HG02943 (cell line): ENCODE data around the gene PRR15L.
"Not testable (repeated sequence)": the region's sequence is repeated elsewhere in the genome, so short reads cannot be mapped to it uniquely, and the experiment has no call there.

Experiments
- ATAC-seq: cut with Tn5 transposase; IDR thresholded peaks from one replicate; pipeline ENCODE4 v1.9.1; 2021; ENCODE audit warnings: mild to moderate bottlenecking, low read depth, moderate library complexity; ENCODE audit not compliant: unreplicated experiment

PRR15L gene

DNA sequence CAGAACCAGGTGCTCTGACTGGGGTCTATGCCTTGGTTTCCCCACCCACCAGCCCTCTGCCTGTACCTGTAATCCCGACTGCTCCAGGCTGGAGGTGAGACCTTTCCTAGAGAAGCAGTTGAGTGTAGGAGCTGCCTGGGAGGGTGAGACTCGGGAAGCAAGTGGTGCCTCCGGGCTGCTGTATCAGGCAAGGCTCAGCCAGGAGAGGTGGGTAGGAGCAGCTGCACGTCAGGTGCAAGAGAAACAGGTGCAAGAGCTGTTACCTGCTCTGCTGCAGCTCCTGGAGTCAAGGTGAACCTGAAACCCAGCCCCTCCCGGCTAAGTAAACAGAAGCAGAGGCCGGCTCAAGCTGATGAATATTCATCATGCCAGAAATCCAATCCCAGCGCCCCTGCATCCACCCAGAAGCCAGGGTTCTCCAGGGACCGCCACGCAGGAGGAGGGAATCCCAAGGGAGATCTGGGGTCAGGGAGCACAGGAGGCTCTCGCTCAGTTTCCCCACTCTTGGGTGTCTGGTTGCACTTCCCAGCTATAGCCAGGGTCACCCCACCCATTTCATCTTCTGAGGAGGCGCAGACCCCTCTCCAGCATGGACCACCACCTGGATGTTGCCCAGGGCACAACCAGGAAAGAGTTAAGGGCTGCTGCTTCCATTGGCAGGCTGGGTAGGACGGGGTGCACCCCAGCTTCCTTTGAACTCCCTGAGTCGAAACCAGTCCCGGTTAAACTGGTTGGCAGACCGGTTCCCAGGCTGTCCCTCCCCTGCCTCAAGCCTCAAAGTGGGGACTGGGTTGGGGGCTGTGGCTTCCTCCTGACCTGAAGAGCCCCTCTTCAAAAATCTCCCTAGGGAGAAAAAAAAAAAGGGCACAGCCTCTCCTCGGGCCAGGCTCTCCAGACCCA, at the start of gene PRR15L:
Gene PRR15L (minus strand): TSS at position 293 of the 900 bp plus-strand sequence. CDS start 4,649 bp downstream, outside the sequence.
- no peak for ATAC-seq

GRCh38 chr17:48006936-48007709, 49.4 kb upstream of the PRR15L start:
- ATAC-seq = no peak

DNA sequence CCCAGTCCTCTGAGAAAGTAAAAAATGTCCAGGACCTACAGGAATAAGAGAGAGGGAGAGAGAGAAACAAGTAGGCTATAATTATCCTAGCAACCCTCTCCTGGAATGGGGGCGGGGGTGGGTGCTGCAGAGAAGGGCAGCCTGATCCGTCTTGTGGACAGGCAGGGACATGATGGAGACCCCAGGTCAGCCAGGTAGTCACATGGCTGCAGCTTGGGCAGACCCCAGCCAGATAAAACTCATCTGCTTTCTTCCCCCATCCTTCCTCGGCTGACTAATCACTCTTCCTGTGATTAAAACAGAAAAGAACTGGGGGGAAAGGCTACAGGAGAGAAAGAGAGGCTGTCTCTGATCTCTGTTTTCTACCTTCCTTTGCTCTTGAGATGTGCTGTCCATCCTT, 47.3 kb upstream of the PRR15L start:
- no peak for ATAC-seq

DNA sequence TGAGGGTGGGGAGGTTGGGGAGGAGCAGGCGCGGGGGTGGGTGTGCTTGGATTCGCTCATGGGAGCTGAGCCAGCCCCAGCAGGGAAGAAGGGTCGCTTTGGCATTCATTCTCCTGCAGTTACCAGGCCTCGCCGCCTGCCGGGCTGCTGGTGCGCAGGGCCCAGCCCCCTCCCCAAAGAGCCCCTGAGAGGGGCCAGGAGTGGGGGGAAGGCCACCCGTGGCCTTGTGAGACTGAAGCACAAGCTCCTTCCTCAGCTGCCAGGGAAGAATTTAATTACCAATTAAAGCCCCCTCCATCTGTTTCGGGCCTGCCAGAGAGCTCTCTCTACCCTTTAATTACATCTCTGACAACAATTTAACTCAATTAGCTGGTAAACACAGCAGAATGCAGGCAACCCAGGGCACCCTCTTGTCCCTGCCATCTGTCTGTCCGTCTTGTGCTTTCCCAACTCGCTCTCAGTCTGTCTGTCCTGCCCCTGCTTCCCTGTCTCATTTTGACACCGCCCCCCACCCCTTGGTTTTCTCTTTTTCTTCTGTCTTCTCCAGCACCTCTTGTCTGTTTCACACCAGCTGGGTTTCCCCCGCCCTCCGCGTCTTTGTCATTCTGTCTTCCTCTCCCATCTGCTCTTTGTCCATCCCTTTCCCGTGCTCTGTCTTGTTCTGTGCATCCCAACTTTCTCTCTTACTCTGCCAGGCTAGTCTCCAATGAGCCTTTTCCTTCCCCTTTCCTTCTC, 45.9 kb upstream of the PRR15L start:
- ATAC-seq = no peak

DNA sequence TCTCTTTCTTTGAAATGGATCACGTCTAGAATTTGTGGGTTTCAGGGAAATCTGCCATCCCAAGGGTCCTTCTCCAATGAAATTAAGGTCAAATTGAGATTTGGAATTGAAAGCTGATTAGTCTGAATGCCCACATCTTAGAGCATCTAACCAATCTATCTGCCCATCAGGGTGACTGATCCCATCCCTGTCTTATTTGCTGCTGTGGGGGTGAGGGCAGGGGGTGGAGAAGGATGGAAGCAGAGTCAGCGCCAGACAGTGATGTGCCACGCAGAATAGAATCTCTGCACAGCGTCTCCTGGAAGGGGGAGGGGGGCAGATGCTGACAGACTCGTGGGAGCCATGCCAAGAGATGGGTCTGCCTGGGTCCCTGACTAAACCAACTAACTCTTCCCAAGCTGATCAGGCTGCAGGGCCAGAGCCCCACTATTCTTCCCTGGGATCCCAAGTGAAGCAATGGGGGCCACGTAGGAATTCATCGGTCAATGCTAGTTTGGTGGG, 45.3 kb upstream of the PRR15L start:
- no peak for ATAC-seq

DNA sequence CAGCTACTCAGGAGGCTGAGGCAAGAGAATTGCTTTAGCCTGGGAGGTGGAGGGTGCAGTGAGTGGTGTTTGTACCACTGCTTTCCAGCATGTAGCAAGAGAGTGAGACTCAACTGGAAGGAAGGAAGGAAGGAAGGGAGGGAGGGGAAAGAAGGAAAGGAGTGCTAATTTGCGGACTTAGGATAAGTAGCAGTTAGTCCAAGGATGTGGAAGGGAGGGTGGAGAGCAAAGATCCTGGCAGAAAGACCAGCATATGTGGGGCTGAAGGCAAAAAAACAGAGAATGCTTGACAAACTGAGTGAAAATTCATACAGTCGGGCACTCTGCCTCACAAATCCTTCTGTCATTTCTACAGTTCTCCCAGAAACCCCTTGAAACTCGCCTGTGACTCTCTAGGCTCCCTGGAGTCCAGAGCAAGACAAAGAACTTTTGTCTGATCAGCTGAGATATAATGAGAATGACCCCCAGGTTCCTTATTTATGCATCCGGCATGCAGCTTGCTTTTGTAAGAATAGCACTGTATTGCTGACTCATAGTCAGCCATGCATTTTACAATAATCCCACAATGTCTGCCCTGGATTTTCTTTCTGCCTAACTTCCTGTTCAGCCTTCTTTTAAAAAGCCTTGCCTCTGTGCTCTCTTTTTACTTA, 44.7 kb upstream of the PRR15L start:
- no peak for ATAC-seq

- ATAC-seq = not testable (repeated sequence)
These were observed 44.0 kb upstream of the PRR15L start for GRCh38 chr17:48001657-48002056.

GRCh38 chr17:48001197-48001596, 43.5 kb upstream of the PRR15L start:
- no peak for ATAC-seq

DNA sequence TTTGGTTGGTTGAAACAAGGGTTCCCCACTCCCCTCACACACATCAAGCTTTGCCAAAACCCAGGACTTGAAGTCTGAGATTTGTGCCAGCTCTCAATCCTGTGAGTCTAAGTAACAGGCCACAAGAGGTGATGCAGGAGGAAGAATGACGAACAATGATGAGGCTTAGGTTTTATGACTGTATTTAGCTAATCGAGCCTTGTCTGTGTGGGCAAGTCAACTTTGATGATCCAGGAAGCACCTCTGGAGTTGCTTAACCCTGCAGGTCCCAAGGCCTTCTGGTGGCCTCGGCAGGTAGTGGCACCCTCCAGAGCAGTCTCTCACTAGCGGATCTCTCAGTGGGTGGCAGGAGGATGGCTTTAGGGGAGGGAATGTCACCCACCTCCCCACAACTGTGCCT, 41.9 kb upstream of the PRR15L start:
- ATAC-seq = no peak

- no peak for ATAC-seq
These were observed 40.4 kb upstream of the PRR15L start for GRCh38 chr17:47998044-47998443.

DNA sequence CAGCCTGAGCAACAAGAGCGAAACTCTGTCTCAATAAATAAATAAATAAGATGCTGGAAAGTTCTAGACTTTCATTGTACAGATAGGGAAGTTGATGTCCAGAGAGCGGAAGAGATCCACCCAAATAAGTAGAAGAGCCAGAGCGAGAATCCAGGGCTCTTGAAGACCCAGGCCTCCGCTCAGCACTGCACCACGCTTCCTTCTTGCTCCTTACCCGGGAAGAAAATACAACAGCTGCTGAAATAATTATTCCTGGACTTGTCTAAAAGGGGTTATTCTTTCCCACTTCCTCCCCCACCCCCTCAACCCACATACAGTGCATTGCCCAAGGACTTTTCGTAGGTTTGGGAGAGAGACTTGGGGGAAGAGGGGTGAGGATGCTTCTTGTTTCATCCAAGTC, 39.9 kb upstream of the PRR15L start:
- no peak for ATAC-seq

- no peak for ATAC-seq
These were observed 38.5 kb upstream of the PRR15L start for GRCh38 chr17:47996201-47996600.

GRCh38 chr17:47995241-47995935, 37.7 kb upstream of the PRR15L start:
- ATAC-seq = no peak

DNA sequence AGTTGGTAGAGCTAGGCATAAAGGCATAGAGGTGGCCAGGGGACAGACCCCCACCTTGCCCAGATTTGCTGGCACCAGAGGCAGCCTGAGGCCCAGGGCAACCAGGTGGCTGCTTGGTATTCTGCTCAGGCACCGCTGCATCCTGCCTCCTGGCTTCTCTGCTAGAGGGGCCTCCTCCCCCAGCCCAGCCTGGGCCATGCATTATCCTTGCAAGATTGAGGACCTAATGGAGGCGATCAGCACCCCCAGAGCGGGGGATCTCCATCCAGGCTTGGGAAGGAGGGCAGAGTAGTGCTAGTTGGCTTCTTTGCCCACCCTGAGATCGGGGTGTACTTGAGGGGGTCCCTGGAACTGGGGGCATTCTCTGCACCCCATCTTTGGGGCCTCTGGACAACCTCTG, 37.0 kb upstream of the PRR15L start:
- ATAC-seq = no peak

DNA sequence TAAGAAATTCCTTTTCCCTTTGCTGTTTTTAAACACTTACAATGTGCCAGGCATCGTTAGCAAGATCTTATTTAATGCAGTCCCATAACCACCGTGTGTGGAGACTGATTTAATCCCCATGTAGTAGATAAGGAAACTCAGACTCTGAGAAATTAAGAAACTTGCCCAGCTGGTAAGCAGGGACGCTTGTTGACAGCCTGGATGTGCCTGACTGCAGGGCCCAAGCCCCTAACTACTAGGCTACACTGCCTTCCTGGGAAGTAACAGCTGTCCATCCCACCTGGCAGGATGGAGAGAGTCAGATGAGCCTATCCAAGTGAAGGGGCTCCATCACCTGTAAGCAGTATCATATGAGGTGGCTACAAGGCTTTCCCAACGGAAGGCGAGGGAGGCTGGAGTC, 36.3 kb upstream of the PRR15L start:
- no peak for ATAC-seq

DNA sequence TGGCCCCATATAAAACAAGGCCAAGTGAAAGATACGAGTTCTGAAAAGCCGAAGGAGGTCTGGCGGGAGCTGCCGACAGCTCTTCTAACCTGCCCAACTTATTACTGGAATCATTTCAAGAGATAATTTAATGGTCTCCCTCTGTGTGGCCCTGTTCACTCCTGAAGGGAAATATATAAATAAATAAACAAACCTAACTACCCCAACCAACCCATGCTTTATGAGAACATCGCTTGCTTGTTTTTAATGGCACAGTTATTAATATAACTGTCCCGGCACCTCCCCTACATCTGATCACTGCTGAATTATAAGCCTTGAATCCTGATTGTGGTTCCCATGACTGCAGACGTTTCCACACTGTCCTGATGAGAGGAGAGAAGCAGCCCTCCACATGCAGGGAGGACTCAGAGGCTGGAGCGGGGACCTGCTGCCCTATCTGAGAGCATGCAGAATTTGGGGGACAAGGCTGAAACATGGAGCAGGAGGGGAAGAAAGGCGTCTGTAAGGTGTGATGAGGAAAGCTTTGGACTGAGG, 35.4 kb upstream of the PRR15L start:
- ATAC-seq = no peak

DNA sequence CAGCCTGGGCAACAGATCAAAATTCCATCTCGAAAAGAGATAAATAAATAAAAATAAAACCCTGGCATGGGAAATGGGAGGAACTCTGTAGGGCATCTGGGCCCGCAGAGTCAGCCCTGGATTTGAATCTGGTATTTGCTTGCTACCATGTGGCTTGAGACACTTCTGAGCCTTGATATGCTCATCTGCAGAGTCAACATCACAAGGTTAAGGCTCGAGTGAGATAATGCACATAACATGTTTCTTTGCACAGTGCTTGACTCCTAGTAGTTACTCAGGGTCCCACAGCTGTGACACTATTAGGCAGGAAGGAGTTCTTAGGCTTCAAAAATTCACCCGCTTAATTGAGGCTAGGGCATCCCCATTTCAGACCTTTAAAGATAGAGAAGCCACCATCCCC, 34.5 kb upstream of the PRR15L start:
- no peak for ATAC-seq

- ATAC-seq = no peak
These were observed 33.5 kb upstream of the PRR15L start for GRCh38 chr17:47990962-47991731.

DNA sequence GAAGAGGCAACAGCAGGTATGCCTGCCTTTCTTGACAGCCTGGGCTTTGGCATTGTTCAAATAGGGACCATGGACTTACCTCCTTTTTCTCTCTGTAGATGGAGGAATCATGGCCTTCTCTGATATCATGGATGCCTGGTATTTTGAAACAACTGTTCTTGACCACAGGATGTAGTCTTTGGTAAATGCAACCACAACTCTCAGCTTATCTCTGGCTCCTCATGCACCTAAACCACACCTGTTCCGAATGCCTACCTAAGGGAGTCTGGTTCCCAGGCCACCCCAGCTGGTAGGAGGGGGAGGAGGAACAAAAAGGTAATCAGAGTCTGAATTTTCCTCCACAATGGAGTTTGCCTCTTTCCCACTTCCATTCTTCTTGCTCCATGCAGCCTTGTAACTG, 32.0 kb upstream of the PRR15L start:
- ATAC-seq = no peak
